Activated CD8-positive, alpha-beta memory T cell treated with anti-CD3 and anti-CD28 coated beads for 36 hours (primary cell): ENCODE results near the gene TMEM175. TPM values are rescaled to one million over a fixed set of nuclear protein-coding genes. Genes with fewer than 3 reads are reported as not detected.

Source experiments
- CTCF ChIA-PET: fragments of 350-600 bp; sonication (Branson Sonifier 250); formaldehyde crosslinking; loops from one replicate; lab custom pipeline; 2021; ENCODE audit warnings: antibody characterized with exemption; lab: Charles Lee
- POLR2A ChIA-PET: fragments of 350-600 bp; sonication (Branson Sonifier 250); formaldehyde crosslinking; loops from one replicate; lab custom pipeline; 2021; ENCODE audit warnings: antibody characterized with exemption; lab: Charles Lee
- total RNA-seq, 2 experiments: library from RNA; stranded (reverse); gene quantifications; one replicate each; pipeline ENCODE4 v1.2.3, GENCODE V29; 2021

TMEM175 gene
- total RNA-seq, 2 experiments from 2014 or later: 16.9 to 17.3 TPM

GRCh38 chr4:962231-963208 lies 30.3 kb downstream of the TMEM175 start:
- POLR2A ChIA-PET: no interaction called here
- CTCF ChIA-PET: no interaction called here

- POLR2A ChIA-PET: no interaction called here
- CTCF ChIA-PET: no interaction called here
Observed at GRCh38 chr4:963276-964225, 31.3 kb downstream of the TMEM175 start.

- ChIA-PET CTCF (no interaction called here), POLR2A (no interaction called here)
Observed at GRCh38 chr4:964346-965025, 32.2 kb downstream of the TMEM175 start.

GRCh38 chr4:965048-965765 lies 32.9 kb downstream of the TMEM175 start:
- CTCF ChIA-PET: no interaction called here
- POLR2A ChIA-PET: no interaction called here

- POLR2A ChIA-PET: no interaction called here
- CTCF ChIA-PET: no interaction called here
Observed at GRCh38 chr4:965766-966134, 33.5 kb downstream of the TMEM175 start.

- CTCF ChIA-PET: no interaction called here
- POLR2A ChIA-PET: no interaction called here
Observed at GRCh38 chr4:966266-967112, 34.2 kb downstream of the TMEM175 start.

GRCh38 chr4:967113-968104 lies 35.1 kb downstream of the TMEM175 start:
- ChIA-PET CTCF (no interaction called here), POLR2A (no interaction called here)

GRCh38 chr4:968221-968620 lies 36.0 kb downstream of the TMEM175 start:
- CTCF ChIA-PET: interaction anchor here (1.3 kb wide), 1 partner anchor 19 kb away, joined by 3 read pairs; no protein-coding TSS in a partner anchor

GRCh38 chr4:968621-969394 lies 36.5 kb downstream of the TMEM175 start:
- CTCF ChIA-PET: interaction anchor here (1.3 kb wide), 1 partner anchor 19 kb away, joined by 3 read pairs; no protein-coding TSS in a partner anchor
- POLR2A ChIA-PET: interaction anchor here (0.7 kb wide), 1 partner anchor 758 kb away, joined by 3 read pairs; no protein-coding TSS in a partner anchor

More at GRCh38 chr4:968221-968620, 36.0 kb downstream of the TMEM175 start:
- POLR2A ChIA-PET: interaction anchor here (0.7 kb wide), 1 partner anchor 757 kb away, joined by 3 read pairs; no protein-coding TSS in a partner anchor

- ChIA-PET CTCF (no interaction called here), POLR2A (interaction anchor here (0.6 kb wide), 1 partner anchor 217 kb away, joined by 3 read pairs; no protein-coding TSS in a partner anchor)
Observed at GRCh38 chr4:970046-970745, 37.9 kb downstream of the TMEM175 start.

- CTCF ChIA-PET: interaction anchor here (1.8 kb wide), 1 partner anchor 16 kb away, joined by 5 read pairs; the partner anchor contains the start of gene IDUA
- POLR2A ChIA-PET: no interaction called here
Observed at GRCh38 chr4:970854-971520, 38.7 kb downstream of the TMEM175 start.

GRCh38 chr4:971666-972500 lies 39.6 kb downstream of the TMEM175 start:
- ChIA-PET CTCF (interaction anchor here (1.2 to 1.8 kb wide), 2 partner anchors 15 to 38 kb away, joined by 3 to 5 read pairs; partner anchors contain the start of gene IDUA), POLR2A (no interaction called here)

GRCh38 chr4:972651-973424 lies 40.6 kb downstream of the TMEM175 start:
- ChIA-PET POLR2A (no interaction called here), CTCF (interaction anchor here (1.2 to 1.8 kb wide), 2 partner anchors 15 to 37 kb away, joined by 3 to 5 read pairs; partner anchors contain the start of gene IDUA)
